Uterus (tissue), 4 donors: Measurements from ENCODE around the gene IQGAP1. TPM values are rescaled to one million over a fixed set of nuclear protein-coding genes. Genes with fewer than 3 reads are reported as not detected.

Experiments used
- DNase-seq, 2 donors: peaks; one replicate each; pipeline ENCODE4 v3.0.0-alpha.2; 2019 to 2020
- H3K27ac ChIP-seq, 2 donors: fragments of 200-600 bp; sonication (generic); 1 replicate in 1 of 2; 2 replicates in 1 of 2; pipeline ENCODE4 v1.5.1; 2016 to 2018
- H3K27me3 ChIP-seq, 2 donors: fragments of 200-600 bp; sonication (generic); one replicate each; pipeline ENCODE4 v1.5.1; 2018 to 2019; ENCODE audit warnings: control low read depth in 1 of 2
- H3K36me3 ChIP-seq, 2 donors: fragments of 200-600 bp; sonication (generic); one replicate each; pipeline ENCODE4 v1.5.1; 2019; ENCODE audit warnings: control low read depth in 1 of 2
- H3K4me1 ChIP-seq, 2 donors: fragments of 200-600 bp; sonication (generic); one replicate each; pipeline ENCODE4 v1.5.1; 2018 to 2019; ENCODE audit warnings: control low read depth in 1 of 2
- H3K4me3 ChIP-seq, 2 donors: fragments of 200-600 bp; sonication (generic); 1 replicate in 1 of 2; 2 replicates in 1 of 2; pipeline ENCODE4 v1.5.1; 2018 to 2019; ENCODE audit warnings: mild to moderate bottlenecking in 1 of 2
- H3K9me3 ChIP-seq, 2 donors: fragments of 200-600 bp; sonication (generic); one replicate each; pipeline ENCODE4 v1.5.1; 2019; ENCODE audit warnings: control low read depth in 1 of 2
- POLR2A ChIP-seq, 2 donors: fragments of 450-650 bp; IDR thresholded peaks; one replicate each; pipeline ENCODE4 v1.6.1; 2016; ENCODE audit warnings: antibody characterized with exemption in 2 of 2, mild to moderate bottlenecking in 1 of 2, moderate library complexity in 1 of 2
- intact Hi-C: fragments of 100-400 bp; cut with DNase I; formaldehyde crosslinking; loops from one replicate; pipeline ENCODE4 v1.15.1; 2023; ENCODE audit warnings: low total_unique reads
- total RNA-seq, 4 donors: library from RNA; depleted of rRNA in 3 of 4; stranded (reverse); fragments of >200 nt in 3 of 4; gene quantifications; one replicate each; pipeline versions ENCODE4 v1.1.0 to v1.2.4, GENCODE V29; 2014 to 2023
- TF ChIP-seq, protein P1 (sequence below), 4 experiments: fragments of 200-600 bp in 2 of 4; fragments of 450-650 bp in 2 of 4; sonication (generic) in 2 of 4; IDR thresholded peaks; one replicate each; pipeline ENCODE4 v1.5.1; 2016 to 2019; ENCODE audit warnings: antibody characterized with exemption in 4 of 4, mild to moderate bottlenecking in 2 of 4, moderate library complexity in 1 of 4
- donor health status: DM: yes; HTN: yes; CAD: no.

The IQGAP1 gene
- total RNA-seq, 4 donors from 2014 or later = 195 to 777 (median 290) TPM

DNA sequence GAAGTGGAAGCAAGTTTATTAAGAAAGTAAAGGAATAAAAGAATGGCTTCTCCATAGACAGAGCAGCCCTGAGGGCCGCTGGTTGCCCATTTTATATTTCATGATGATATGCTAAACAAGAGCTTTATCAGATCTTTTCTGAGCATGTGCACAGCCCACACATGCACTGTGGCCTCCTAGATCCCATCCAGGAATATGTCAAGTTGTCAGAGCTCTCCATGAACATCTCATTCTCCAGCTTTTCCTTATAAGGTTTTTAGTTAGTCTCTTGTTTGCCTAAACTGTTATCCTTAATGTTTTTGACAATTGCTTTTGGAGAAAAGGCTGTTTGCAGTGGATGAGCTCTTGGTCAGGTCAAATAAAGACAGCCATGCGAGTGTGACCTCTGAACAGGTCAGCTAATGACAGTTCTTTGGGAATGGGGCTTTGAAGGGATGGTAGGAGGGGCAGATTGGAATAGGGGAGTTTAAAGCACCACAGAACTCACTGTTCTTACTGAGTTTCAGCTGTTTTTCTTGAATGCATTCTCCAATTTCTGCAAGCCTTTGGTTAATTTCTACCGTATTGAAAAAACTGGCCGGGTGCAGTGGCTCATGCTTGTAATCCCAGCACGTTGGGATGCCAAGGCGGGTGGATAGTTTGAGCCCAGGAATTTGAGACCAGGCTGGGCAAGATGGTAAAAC, 72.2 kb downstream of the IQGAP1 start:
- peak; percentile 37 to 76 for DNase-seq
- no peaks in the 10 kb centered on the region for H3K27me3 ChIP-seq
- intact Hi-C loops = no loop called here
- no peaks in the 10 kb centered on the region for H3K4me1 ChIP-seq
- no peaks in the 10 kb centered on the region for H3K36me3 ChIP-seq
- peak overlapping the region; percentile 85 to 93 for H3K27ac ChIP-seq
- no peak for TF ChIP-seq POLR2A (IDR thresholded peaks at IDR 0.05)
- TF ChIP-seq, protein P1, sequence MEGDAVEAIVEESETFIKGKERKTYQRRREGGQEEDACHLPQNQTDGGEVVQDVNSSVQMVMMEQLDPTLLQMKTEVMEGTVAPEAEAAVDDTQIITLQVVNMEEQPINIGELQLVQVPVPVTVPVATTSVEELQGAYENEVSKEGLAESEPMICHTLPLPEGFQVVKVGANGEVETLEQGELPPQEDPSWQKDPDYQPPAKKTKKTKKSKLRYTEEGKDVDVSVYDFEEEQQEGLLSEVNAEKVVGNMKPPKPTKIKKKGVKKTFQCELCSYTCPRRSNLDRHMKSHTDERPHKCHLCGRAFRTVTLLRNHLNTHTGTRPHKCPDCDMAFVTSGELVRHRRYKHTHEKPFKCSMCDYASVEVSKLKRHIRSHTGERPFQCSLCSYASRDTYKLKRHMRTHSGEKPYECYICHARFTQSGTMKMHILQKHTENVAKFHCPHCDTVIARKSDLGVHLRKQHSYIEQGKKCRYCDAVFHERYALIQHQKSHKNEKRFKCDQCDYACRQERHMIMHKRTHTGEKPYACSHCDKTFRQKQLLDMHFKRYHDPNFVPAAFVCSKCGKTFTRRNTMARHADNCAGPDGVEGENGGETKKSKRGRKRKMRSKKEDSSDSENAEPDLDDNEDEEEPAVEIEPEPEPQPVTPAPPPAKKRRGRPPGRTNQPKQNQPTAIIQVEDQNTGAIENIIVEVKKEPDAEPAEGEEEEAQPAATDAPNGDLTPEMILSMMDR (IDR thresholded peaks at IDR 0.05) = no peak
- H3K4me3 ChIP-seq = no peak overlapping the region
- no peaks in the 10 kb centered on the region for H3K9me3 ChIP-seq

DNA sequence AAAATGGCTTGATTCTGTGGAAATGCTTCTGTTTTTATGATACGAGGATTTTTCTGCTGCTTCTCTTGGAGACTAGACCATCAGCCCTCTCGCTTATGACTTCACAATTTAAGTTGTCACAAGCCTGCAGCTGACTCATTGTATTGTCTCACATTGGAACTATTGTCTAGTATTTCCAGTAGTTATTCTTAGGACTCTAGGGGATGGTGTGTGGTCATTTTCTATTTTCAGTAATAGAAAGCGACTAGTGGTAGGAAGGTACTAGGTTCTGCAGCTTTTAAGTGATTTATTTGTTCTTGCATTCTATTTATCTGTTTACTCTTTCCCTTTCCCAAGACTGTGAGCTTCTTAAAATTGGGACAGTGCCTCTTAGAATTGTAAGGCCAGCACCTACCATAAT, 75.3 kb downstream of the IQGAP1 start:
- Histone ChIP-seq H3K4me3 (no peak overlapping the region), H3K4me1 (no peaks in the 10 kb centered on the region)
- intact Hi-C loops = no loop called here

DNA sequence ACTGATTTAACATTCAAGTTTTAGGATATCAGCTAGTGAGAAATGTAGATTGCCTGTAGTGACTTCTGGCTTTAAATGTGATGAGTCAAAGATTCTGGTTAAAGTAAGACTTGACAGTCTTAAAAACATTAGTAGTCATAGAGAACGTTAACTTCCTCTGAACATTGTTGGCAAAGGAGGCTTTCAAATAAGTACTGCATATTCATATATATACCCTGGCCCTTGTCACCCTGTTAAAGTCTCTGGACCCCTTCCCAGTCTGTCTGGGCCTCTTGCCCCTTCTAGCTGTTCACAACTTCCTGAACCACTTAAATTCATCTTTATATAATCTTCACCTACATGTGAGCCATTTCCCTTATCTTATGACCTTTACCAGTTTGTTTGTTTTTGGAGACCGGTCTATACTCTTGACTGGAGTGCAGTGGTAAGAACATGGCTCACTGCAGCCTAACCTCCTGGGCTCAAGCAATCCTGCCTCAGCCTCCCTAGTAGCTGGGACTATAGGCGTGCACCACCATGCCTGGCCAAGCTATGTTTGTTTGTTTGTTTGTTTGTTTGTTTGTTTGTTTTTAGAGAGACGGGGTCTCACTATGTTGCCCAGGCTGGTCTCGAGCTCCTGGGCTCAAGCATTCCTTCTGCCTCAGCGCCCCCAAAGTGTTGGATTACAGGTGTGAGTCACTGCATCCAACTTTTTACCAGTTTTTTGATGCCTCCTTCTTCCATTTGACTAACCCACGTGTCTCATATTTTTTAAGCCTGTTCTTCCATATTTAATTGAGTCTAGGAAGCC, 77.3 kb downstream of the IQGAP1 start:
- Histone ChIP-seq H3K27ac (peak overlapping the region; percentile 85 to 93), H3K9me3 (no peaks in the 10 kb centered on the region), H3K36me3 (no peaks in the 10 kb centered on the region), H3K27me3 (no peaks in the 10 kb centered on the region), H3K4me1 (no peaks in the 10 kb centered on the region), H3K4me3 (no peak overlapping the region)
- intact Hi-C loops = no loop called here
- TF ChIP-seq POLR2A (IDR thresholded peaks at IDR 0.05) = no peak
- TF ChIP-seq, protein P1 (IDR thresholded peaks at IDR 0.05) = no peak
- no peak for DNase-seq

More for the DNA sequence above, 75.3 kb downstream of the IQGAP1 start:
- peak in 1 of 2 donors; percentile 45 for DNase-seq
- Histone ChIP-seq H3K27me3 (no peaks in the 10 kb centered on the region), H3K36me3 (no peaks in the 10 kb centered on the region), H3K27ac (peak overlapping the region; percentile 85 to 93), H3K9me3 (no peaks in the 10 kb centered on the region)
- TF ChIP-seq POLR2A (IDR thresholded peaks at IDR 0.05) = no peak
- TF ChIP-seq, protein P1 (IDR thresholded peaks at IDR 0.05) = peak in 2 of 4 experiments; percentile 20 to 45

DNA sequence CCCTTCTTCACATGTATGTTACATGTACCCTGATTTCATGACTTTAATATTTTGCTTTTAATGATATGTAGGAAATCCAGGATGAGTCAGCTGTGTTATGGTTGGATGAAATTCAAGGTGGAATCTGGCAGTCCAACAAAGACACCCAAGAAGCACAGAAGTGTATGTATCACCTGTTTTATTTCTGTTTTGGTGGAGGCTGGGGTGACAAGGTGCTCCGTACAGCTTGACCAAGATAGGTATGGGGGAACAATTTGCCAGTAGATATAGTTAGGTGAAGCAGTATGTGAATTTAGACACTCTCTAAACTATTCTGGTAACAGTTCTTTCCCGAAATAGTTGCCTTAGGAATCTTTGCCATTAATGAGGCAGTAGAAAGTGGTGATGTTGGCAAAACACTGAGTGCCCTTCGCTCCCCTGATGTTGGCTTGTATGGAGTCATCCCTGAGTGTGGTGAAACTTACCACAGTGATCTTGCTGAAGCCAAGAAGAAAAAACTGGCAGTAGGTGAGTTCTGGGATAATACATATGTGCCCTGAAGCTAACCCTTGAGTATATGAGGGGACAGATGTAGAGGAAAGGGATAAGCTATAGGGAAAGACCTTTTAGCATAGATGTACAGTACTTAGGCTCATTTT, 78.0 kb downstream of the IQGAP1 start:
- no peak for DNase-seq
- Histone ChIP-seq H3K36me3 (no peaks in the 10 kb centered on the region), H3K27ac (peak overlapping the region; percentile 85 to 93), H3K4me1 (no peaks in the 10 kb centered on the region), H3K4me3 (no peak overlapping the region), H3K27me3 (no peaks in the 10 kb centered on the region), H3K9me3 (no peaks in the 10 kb centered on the region)
- intact Hi-C loops = no loop called here
- TF ChIP-seq, protein P1 (IDR thresholded peaks at IDR 0.05) = no peak
- no peak for TF ChIP-seq POLR2A (IDR thresholded peaks at IDR 0.05)
